GM23248 (cell line): Measurements from ENCODE around the gene A2M. TPM values are rescaled to one million over a fixed set of nuclear protein-coding genes. Genes with fewer than 3 reads are reported as not detected.

Experiments used
- DNase-seq: peaks from one replicate; pipeline ENCODE4 v3.0.0-alpha.2; 2015
- H2AFZ ChIP-seq: fragments of 200-600 bp; sonication (generic); 2 replicates; pipeline ENCODE4 v1.6.1; 2016; ENCODE audit warnings: antibody characterized with exemption
- H3F3A ChIP-seq: fragments of 200-600 bp; sonication (generic); 2 replicates; pipeline ENCODE4 v1.6.1; 2016; ENCODE audit warnings: mild to moderate bottlenecking, antibody characterized with exemption, mixed run types; ENCODE audit not compliant: insufficient read depth
- H3K27ac ChIP-seq: fragments of 200-600 bp; sonication (generic); 2 replicates; pipeline ENCODE4 v1.5.1; 2016; ENCODE audit warnings: mild to moderate bottlenecking
- H3K27me3 ChIP-seq: fragments of 200-600 bp; sonication (generic); replicated peaks from 2 replicates; pipeline ENCODE4 v1.6.1; 2016; ENCODE audit warnings: mild to moderate bottlenecking; ENCODE audit not compliant: insufficient read depth
- H3K36me3 ChIP-seq: fragments of 200-600 bp; sonication (generic); 2 replicates; pipeline ENCODE4 v1.6.1; 2016; ENCODE audit warnings: low read depth, mild to moderate bottlenecking
- H3K4me1 ChIP-seq: fragments of 200-600 bp; sonication (generic); 2 replicates; pipeline ENCODE4 v1.6.1; 2016; ENCODE audit warnings: mild to moderate bottlenecking; ENCODE audit not compliant: insufficient read depth
- H3K4me2 ChIP-seq: fragments of 200-600 bp; sonication (generic); one replicate; pipeline ENCODE4 v1.6.1; 2016; ENCODE audit warnings: mild to moderate bottlenecking; ENCODE audit not compliant: unreplicated experiment
- H3K4me3 ChIP-seq: fragments of 200-600 bp; sonication (generic); 2 replicates; pipeline ENCODE4 v1.5.1; 2016; ENCODE audit warnings: mild to moderate bottlenecking
- H3K79me2 ChIP-seq: fragments of 200-600 bp; sonication (generic); 2 replicates; pipeline ENCODE4 v1.6.1; 2016; ENCODE audit warnings: mild to moderate bottlenecking; ENCODE audit not compliant: insufficient read depth
- H3K9ac ChIP-seq: fragments of 200-600 bp; sonication (generic); 2 replicates; pipeline ENCODE4 v1.6.1; 2016; ENCODE audit warnings: mild to moderate bottlenecking
- H3K9me2 ChIP-seq: fragments of 200-600 bp; sonication (generic); 2 replicates; pipeline ENCODE4 v1.6.1; 2016; ENCODE audit warnings: mixed run types, mild to moderate bottlenecking, moderate library complexity; ENCODE audit not compliant: insufficient read depth
- H3K9me3 ChIP-seq: fragments of 200-600 bp; sonication (generic); one replicate; pipeline ENCODE4 v1.6.1; 2017; ENCODE audit warnings: low read depth
- H4K20me1 ChIP-seq: fragments of 200-600 bp; sonication (generic); 2 replicates; pipeline ENCODE4 v1.6.0; 2016; ENCODE audit not compliant: insufficient read depth
- EZH2 ChIP-seq: fragments of 200-600 bp; sonication (generic); IDR thresholded peaks from 2 replicates; pipeline ENCODE4 v1.6.1; 2018; ENCODE audit warnings: antibody characterized with exemption, mild to moderate bottlenecking; ENCODE audit not compliant: insufficient read depth, poor library complexity, severe bottlenecking
- EZH2phosphoT487 ChIP-seq: fragments of 200-600 bp; sonication (generic); IDR thresholded peaks from 2 replicates; pipeline ENCODE4 v1.6.1; 2018; ENCODE audit warnings: antibody characterized with exemption, moderate library complexity, mild to moderate bottlenecking, low read depth; ENCODE audit not compliant: insufficient read depth
- WGBS, 2 experiments: methylation state at CpG; one replicate each; pipeline ENCODE4 v1.1.6; 2015 to 2017; ENCODE audit warnings: low lambda C conversion rate in 2 of 2, low coverage in 1 of 2; ENCODE audit errors: missing lambda C conversion rate in 2 of 2; 5-methylcytosine and 5-hydroxymethylcytosine counted together
- in situ Hi-C: fragments of 300-500 bp; cut with MboI; formaldehyde crosslinking; loops from 2 replicates; pipeline ENCODE4 v1.15.0; 2020
- polyA plus RNA-seq: library from polyadenylated mRNA; unstranded; fragments of >200 nt; fragmentation: Nextera tagmentation; extraction: Ambion mirVana; gene quantifications from 2 replicates; pipeline ENCODE4 v1.2.1, GENCODE V29; 2016
- total RNA-seq: library from RNA; depleted of rRNA; stranded (reverse); fragments of >200 nt; shearing (Covaris generic); gene quantifications from 2 replicates; pipeline ENCODE4 v1.2.3, GENCODE V29; 2014

Gene A2M
- total and polyA plus RNA-seq, 2 experiments from 2014 or later, result 34.9 to 40.1 TPM

DNA sequence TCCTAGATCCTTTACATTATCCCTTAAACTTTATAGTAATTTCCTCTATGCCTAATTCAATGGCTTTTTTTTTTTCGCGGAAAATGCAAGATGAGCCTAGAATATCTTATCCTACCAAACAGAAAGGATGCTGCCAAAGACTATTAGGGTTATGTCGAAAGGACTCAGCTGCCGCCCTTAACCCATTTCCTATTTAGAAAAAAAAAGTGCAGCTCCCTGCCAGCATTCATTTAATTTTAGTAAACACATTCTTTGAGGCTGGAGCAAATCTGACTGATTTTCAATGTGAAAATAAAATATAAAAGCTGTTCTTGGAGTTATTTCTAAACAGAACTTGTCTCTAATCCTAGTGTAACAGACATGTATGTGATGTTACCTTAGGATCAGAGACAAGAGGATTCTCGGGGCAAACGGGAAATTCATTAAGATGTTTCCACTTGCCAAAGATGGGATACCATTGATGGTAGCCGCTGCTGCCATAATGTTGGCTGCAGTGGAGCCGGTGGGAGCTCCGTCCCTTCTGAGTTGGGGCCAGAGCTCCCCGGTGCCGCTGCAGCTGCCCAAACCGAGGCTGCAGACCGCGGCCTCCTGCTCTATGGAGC is 8.2 kb upstream of the A2M start:
- Histone ChIP-seq H2AFZ (no peak overlapping the region), H3F3A (no peaks in the 10 kb centered on the region), H3K79me2 (no peaks in the 10 kb centered on the region), H3K9me2 (no peaks in the 10 kb centered on the region), H3K36me3 (no peaks in the 10 kb centered on the region), H3K4me3 (no peak overlapping the region), H3K27me3 (no peaks in the 10 kb centered on the region), H3K9ac (no peak overlapping the region), H3K4me2 (peak overlapping the region; percentile 34), H3K27ac (no peak overlapping the region), H4K20me1 (no peaks in the 10 kb centered on the region), H3K4me1 (no peaks in the 10 kb centered on the region), H3K9me3 (no peaks in the 10 kb centered on the region)
- no peak for TF ChIP-seq EZH2
- TF ChIP-seq EZH2phosphoT487, result no peak
- 40 to 47% methylated on average over 14 of the region's 14 CpGs for WGBS, 2 experiments
- in situ Hi-C loops, result no loop called here
- DNase-seq, result no peak

DNA sequence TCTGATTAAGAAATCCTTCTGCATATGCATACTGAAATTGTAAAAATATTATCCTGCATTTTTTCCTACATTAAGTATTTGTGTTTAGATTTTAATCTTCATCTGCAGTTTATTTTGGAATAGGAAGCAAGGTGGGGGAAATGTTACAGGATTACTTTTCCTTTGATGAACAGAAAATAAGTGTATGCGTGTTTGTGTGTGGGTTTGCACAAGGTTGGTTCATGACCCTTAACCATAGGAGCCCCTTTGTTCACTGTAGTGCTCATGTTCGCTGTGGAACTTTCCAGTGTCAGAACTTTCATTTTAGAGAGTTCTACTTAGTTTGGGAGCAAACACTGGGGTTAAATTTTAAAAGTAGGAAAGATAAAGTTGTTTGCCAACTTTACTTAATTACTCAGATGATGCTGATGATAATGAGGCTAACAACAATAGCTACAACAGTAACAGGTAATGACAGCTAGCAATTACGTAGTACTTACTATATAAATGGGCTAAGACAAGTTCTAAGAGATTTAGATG is 6.4 kb upstream of the A2M start:
- Histone ChIP-seq H4K20me1 (no peaks in the 10 kb centered on the region), H3K4me2 (no peak overlapping the region), H3K27me3 (no peaks in the 10 kb centered on the region), H3K9me3 (no peaks in the 10 kb centered on the region), H3K79me2 (no peaks in the 10 kb centered on the region), H3F3A (0 out of 2 replicates have a peak, but pooled peaks cover 3% of the 10 kb centered on the region), H2AFZ (no peak overlapping the region), H3K9me2 (no peaks in the 10 kb centered on the region), H3K9ac (no peak overlapping the region), H3K36me3 (no peaks in the 10 kb centered on the region), H3K4me1 (no peaks in the 10 kb centered on the region; the same call in 1 of the 2 replicates), H3K4me3 (no peak overlapping the region), H3K27ac (no peak overlapping the region)
- WGBS, 2 experiments, result 47 to 49% methylated on average over 3 of the region's 3 CpGs
- no peak for DNase-seq
- TF ChIP-seq EZH2 (no peak), EZH2phosphoT487 (no peak)
- in situ Hi-C loops, result no loop called here

DNA sequence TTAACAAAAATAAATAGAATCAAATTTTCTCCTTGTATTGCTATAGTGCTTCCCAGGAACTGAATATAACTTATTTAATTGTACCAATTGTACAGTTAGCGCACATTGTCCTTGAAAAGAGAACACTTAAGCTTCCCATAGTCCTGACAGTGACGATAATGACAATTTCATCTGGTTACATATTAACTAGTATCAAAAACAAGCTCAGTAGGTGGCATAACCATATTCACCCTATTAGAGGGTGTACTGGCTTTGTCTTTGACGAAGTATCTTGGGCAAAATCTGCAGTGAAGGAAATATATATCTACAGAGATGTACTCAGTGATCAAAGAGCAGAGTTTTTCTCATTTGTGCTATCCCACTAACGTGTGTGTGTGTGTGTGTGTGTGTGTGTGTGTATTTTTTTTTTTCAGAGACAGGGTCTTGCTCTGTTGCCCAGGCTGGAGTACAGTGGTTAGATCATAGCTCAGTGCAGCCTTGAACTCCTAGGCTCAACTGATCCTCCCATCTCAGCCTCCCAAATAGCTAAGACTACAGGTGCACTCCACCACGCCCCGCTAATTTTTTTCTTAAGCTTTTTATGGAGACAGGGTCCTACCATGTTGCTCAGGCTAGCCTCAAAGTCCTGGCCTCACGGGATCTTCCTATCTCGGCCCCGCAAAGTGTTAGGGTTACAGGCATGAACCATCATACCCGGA is 4.9 kb upstream of the A2M start:
- Histone ChIP-seq H3K27me3 (no peaks in the 10 kb centered on the region), H3K4me2 (no peak overlapping the region), H4K20me1 (no peaks in the 10 kb centered on the region), H3K9me2 (no peaks in the 10 kb centered on the region), H2AFZ (no peak overlapping the region), H3K9ac (no peak overlapping the region), H3K4me3 (no peak overlapping the region), H3K9me3 (no peaks in the 10 kb centered on the region), H3K27ac (no peak overlapping the region), H3F3A (0 out of 2 replicates have a peak, but pooled peaks cover 3% of the 10 kb centered on the region), H3K4me1 (no peaks in the 10 kb centered on the region; the same call in 1 of the 2 replicates), H3K36me3 (no peaks in the 10 kb centered on the region), H3K79me2 (no peaks in the 10 kb centered on the region)
- in situ Hi-C loops, result no loop called here
- WGBS, 2 experiments, result 62 to 66% methylated on average over 10 of the region's 10 CpGs
- DNase-seq, result no peak
- TF ChIP-seq EZH2 (no peak), EZH2phosphoT487 (no peak)

DNA sequence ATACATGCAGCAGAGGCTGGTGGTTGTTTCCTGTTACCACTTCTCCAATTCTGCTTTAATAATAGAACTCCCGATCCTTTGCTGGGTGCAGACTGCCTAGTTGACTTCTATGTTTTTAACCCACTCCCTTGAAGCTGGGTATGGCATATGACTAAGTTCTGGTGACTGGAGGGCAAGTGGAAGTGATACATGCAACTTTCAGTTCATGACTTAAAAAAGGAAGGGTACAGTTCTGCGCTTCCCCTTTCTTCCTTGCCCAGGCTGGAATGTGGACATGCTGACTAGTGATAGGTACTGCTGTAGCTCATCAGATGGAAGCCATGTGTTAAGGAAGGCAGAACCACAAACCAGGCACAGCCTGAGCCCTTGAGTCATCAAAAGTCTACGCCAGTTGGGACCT is 2.4 kb upstream of the A2M start:
- Histone ChIP-seq H3K9me3 (no peaks in the 10 kb centered on the region), H3K79me2 (no peaks in the 10 kb centered on the region), H3K36me3 (no peaks in the 10 kb centered on the region), H3K9ac (no peak overlapping the region), H4K20me1 (no peaks in the 10 kb centered on the region), H3F3A (0 out of 2 replicates have a peak, but pooled peaks cover 3% of the 10 kb centered on the region), H3K4me2 (peak overlapping the region; percentile 9), H3K27ac (no peak overlapping the region), H3K9me2 (no peaks in the 10 kb centered on the region), H3K4me1 (no peaks in the 10 kb centered on the region; the same call in 1 of the 2 replicates), H2AFZ (no peak overlapping the region), H3K4me3 (no peak overlapping the region), H3K27me3 (no peaks in the 10 kb centered on the region)
- in situ Hi-C loops, result no loop called here
- DNase-seq, result peak; percentile 32
- TF ChIP-seq EZH2 (no peak), EZH2phosphoT487 (no peak)
- WGBS, 2 experiments, result 9 to 12% methylated on average over 3 of the region's 3 CpGs
